Endothelial cell of hepatic sinusoid (primary cell): ENCODE measurements around the gene C6orf58.
"Not testable (repeated sequence)": the region's sequence is repeated elsewhere in the genome, so short reads cannot be mapped to it uniquely, and the experiment has no call there.

Experiments
- in situ Hi-C: cut with HindIII; loops from 2 replicates; pipeline ENCODE4 v1.10.0; 2017; ENCODE audit warnings: low sequenced_read_pairs

The C6orf58 gene

GRCh38 chr6:127589135-127589534 lies 12.2 kb downstream of the C6orf58 start:
- in situ Hi-C loops, result no loop called here

DNA sequence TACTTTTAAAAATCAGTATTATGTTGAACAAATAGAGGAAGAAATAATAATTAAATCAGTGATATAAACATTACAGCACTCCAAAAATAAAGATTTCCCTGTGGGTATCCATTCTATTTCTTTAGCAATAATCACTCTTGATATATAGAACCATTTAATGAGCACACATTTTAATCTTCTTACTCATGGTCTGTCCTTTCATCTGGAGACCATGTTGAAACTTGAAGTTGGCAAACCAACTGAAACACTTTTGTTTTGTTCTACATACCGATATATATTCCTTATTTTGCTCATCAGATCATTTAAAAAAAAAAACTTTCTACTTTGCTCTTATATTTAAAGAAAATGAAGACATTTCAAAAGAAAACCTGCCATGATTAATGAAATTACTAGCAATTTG lies 13.4 kb downstream of the C6orf58 start:
- in situ Hi-C loops, result no loop called here

- in situ Hi-C loops, result no loop called here
Observed at GRCh38 chr6:127592964-127593363, 16.0 kb downstream of the C6orf58 start.

GRCh38 chr6:127593456-127593855 lies 16.5 kb downstream of the C6orf58 start:
- in situ Hi-C loops, result not testable (repeated sequence)

DNA sequence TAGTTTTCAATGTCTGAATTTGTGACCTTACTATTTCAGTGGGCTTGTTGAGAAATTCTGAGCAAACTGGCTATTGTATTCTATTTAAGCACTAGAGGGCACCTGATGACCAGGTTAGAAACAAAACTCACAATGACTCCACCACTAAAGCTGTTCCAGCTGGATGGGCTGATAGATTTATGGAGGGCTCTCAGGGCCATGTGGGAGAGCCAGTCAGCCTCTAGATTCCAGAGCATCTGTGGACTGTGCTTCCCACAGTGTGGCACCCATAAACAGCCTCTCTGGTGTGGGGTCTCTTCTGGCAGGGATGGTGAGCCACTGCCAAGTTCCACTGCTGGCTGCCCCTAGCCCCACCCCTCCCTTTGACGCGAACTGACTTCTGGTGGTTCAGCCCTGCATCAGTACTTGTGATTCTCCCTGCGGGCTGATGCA lies 29.2 kb downstream of the C6orf58 start:
- in situ Hi-C loops, result no loop called here

DNA sequence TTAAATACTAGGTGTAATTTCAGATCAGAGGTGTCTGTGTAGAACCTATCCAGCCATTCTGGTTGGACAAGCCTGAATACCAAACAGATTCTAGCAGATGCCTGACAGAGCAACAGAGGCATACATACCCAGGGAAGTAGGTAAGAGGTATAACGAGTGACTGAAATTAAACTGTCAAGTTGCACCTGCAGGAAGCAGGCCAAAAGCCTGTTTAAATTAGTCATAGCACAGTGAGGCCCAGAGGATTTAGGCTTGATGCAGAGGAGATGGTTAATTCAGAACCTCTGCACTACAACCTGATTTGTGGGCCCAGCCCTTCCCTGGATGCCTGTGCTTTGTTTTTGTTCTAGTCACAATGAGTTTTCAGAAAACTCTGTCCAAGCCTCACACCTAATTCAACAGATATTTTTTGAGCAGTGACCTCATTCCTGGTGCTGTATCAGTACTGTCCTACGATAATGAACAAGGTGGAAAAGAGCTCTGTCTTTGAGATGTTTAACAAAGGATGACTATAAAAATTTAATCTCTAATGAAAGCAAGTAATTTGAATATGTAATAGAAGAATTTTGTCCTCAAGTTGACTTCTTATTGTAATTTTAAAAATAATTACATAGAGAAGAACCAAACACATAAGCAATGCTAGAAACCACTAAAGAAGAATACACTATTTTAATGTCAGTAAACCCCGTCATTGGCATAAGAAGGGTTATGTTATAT lies 31.7 kb downstream of the C6orf58 start:
- in situ Hi-C loops, result no loop called here

- in situ Hi-C loops, result no loop called here
Observed at GRCh38 chr6:127618729-127619128, 41.8 kb downstream of the C6orf58 start.

DNA sequence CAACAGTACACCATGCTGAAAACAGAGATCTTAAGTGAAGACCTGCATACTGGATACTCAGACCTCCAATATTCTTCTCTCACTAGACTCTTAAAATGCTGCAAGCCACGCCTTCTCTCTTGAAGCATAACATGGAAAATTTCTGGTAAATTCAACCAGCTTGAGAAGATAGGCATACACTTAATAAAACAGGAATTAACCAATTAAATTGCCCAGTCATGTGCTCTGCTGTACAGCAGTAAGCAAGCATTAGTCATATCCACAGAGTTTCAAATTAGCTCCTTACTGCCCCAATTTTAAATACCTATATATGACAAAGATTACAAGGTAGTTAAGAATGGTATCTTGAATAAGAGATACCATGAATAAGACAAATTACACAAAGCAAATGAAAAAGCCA lies 53.8 kb downstream of the C6orf58 start:
- in situ Hi-C loops, result no loop called here

GRCh38 chr6:127634178-127634577 lies 57.2 kb downstream of the C6orf58 start:
- in situ Hi-C loops, result no loop called here

DNA sequence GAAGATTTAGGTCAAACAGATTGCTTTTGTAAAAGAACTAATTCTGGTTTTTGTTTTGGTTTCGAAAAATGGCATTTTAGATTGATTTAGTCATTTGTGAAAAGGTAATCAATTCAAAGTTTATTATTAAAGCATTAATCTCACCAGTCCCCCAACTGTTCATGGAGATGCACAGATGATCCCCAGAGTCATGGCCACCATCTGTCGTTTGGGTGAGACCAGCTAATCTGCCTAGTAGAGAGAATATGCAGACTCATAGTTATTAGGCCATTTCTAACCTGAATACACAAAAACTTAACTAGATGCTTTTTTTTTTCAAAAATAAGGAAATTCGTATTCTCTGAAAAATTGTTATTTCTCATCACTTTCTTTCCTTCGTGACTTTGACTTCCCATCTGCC lies 58.1 kb downstream of the C6orf58 start:
- in situ Hi-C loops, result no loop called here

DNA sequence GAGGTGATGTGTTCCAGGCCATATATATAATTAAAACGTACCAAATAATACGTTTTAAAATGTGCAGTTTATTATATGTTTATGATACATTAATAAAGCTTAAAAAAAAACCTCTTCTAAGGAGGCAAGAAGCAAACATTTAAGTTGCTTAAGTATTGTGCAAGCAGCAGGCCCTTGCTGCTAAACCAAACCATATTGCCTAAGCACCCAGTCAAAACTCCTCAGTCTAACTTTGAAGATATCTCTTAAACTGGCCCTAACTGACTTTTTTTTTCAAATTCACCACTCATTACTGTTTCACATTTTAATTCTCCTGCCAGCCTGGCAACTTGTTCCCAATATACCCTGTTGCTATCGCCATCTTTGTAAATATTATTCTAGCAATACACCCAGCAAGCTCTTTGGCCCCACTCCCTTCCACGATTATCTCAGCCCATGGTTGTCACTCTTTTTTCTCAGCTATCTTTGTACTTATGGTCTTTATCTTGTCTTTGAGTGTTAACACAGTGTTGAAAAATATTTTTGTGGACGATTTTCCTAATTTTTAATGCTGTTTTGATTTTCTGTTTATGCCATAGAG lies 60.9 kb downstream of the C6orf58 start:
- in situ Hi-C loops, result no loop called here
